HG03469 (cell line): Measurements from ENCODE around the gene MVB12B.
"Not testable (repeated sequence)": the region's sequence is repeated elsewhere in the genome, so short reads cannot be mapped to it uniquely, and the experiment has no call there.

Experiments used
- ATAC-seq: cut with Tn5 transposase; IDR thresholded peaks from one replicate; pipeline ENCODE4 v1.9.1; 2021; ENCODE audit warnings: mild to moderate bottlenecking, moderate library complexity, moderate number of reproducible peaks; ENCODE audit not compliant: unreplicated experiment

Gene MVB12B

DNA sequence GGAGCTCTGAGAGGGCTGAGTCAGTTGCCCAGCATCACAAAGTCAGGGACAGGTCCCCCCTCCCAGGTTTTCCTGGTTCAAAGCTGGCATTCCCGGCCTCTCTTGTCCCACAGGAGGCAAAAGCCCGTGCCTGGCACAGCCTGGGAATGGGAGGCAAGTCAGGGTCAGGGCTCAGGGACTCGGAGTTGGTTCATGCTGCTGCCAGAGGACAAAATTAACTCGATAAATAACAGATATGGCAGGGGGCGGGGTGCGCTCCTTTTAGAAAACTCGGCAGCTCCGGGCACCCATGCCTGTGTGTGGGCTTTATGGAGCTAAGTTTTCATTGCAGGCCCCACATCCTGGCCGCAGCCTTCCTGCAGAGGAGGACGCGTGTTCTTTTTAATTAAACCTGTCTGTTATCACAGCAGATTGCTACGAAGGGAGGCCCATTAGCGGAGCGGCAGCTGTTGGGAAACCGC lies 224.3 kb downstream of the MVB12B start:
- no peak for ATAC-seq

DNA sequence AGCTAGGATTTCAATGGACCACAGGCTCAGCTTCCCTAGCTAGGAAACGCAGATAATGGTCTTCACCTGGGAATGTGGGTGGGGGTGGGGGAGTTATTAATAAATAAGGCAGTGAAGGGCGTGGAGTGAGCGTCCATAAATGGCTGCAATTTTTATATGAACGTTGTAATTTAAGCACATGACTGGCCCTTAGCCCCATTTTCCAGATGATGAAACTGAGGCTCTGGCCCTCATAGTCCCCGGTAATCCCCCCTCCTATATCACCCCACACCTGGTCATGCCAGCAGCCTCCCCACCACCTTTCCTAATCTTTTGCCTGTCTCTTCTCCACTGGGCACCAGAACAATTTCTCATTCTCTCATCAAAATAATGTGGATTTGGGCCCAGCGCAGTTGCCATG lies 225.2 kb downstream of the MVB12B start:
- no peak for ATAC-seq

DNA sequence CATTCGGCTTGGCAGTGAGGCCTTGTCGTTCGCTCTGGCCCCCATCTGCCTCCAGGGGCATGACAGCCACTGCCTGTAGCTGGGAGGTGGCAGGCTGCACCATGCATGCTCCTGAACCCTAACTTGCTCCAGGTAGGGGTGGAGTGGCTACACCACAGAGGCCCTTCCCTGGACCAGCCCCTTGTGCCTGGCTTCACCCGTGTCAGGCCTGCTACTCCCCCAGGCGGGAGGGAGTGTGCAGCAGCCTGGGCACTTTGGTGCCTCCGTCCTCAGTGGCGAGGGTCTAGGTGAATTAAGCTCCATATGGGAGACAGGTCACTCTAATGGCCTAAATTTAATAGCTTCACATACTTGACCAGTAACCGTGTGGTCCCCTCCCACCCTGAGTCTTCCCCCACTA lies 227.7 kb downstream of the MVB12B start:
- ATAC-seq = no peak

DNA sequence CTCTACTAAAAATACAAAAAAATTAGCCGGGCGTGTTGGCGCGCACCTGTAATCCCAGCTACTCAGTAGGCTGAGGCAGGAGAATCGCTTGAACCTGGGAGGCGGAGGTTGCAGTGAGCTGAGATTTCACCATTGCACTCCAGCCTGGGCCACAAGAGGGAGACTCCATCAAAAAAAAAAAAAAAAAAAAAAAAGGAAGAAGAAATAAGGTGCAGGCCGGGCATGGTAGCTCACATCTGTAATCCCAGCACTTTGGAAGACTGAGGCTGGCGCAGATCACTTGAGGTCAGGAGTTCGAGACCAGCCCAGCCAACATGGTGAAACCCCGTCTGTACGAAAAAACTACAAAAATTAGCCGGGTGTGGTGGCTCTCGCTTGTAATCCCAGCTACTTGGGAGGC lies 228.8 kb downstream of the MVB12B start:
- ATAC-seq = not testable (repeated sequence)
